ENCODE results near the gene CUL1.

Gene CUL1

GRCh38 chr7:148746135-148746534 lies 47.4 kb downstream of the CUL1 start:
- Histone ChIP-seq H3K27ac (no peak overlapping the region), H3K36me3 (ENCODE audit: insufficient read depth, low read length) (peaks cover 58% of the 10 kb centered on the region), H3K4me3 (no peak overlapping the region), H3K9ac (ENCODE audit: insufficient read length) (no peak overlapping the region), H3K9me3 (ENCODE audit: low read depth, low read length) (no peaks in the 10 kb centered on the region; the same call in 1 of the 2 replicates)
- TF ChIP-seq FOXP2 (optimal IDR thresholded peaks at IDR 0.05; ENCODE audit: control extremely low read depth, extremely low read length, insufficient read depth) (no peak), POLR2AphosphoS5 (IDR thresholded peaks at IDR 0.05; ENCODE audit: borderline replicate concordance, low read depth, low read length) (no peak), EZH2 (IDR thresholded peaks at IDR 0.05) (no peak)
- no peak for DNase-seq (ENCODE audit: low read depth, low spot score)

GRCh38 chr7:148747274-148747673 lies 48.6 kb downstream of the CUL1 start:
- no peak for DNase-seq (ENCODE audit: low read depth, low spot score)

GRCh38 chr7:148750442-148751355 lies 52.0 kb downstream of the CUL1 start:
- H3K4me3 ChIP-seq = no peak overlapping the region
- H3K27ac ChIP-seq = no peak overlapping the region
- DNase-seq (ENCODE audit: low read depth, low spot score) = no peak
- no peak overlapping the region for H3K9ac ChIP-seq (ENCODE audit: insufficient read length)
- TF ChIP-seq FOXP2 (optimal IDR thresholded peaks at IDR 0.05; ENCODE audit: control extremely low read depth, extremely low read length, insufficient read depth) = no peak
- TF ChIP-seq POLR2AphosphoS5 (IDR thresholded peaks at IDR 0.05; ENCODE audit: borderline replicate concordance, low read depth, low read length) = no peak
- no peak for TF ChIP-seq EZH2 (IDR thresholded peaks at IDR 0.05)
- no peaks in the 10 kb centered on the region for H3K9me3 ChIP-seq (ENCODE audit: low read depth, low read length)
- peaks cover 37% of the 10 kb centered on the region for H3K36me3 ChIP-seq (ENCODE audit: insufficient read depth, low read length)

More at GRCh38 chr7:148747274-148747673, 48.6 kb downstream of the CUL1 start:
- H3K9ac ChIP-seq (ENCODE audit: insufficient read length) = no peak overlapping the region
- TF ChIP-seq EZH2 (IDR thresholded peaks at IDR 0.05) = no peak
- no peak overlapping the region for H3K4me3 ChIP-seq
- no peak overlapping the region for H3K27ac ChIP-seq
- peaks cover 47% of the 10 kb centered on the region for H3K36me3 ChIP-seq (ENCODE audit: insufficient read depth, low read length)
- no peaks in the 10 kb centered on the region for H3K9me3 ChIP-seq (ENCODE audit: low read depth, low read length)

GRCh38 chr7:148753224-148753623 lies 54.5 kb downstream of the CUL1 start:
- H3K9me3 ChIP-seq (ENCODE audit: low read depth, low read length) = no peaks in the 10 kb centered on the region
- TF ChIP-seq POLR2AphosphoS5 (IDR thresholded peaks at IDR 0.05; ENCODE audit: borderline replicate concordance, low read depth, low read length) (no peak), FOXP2 (optimal IDR thresholded peaks at IDR 0.05; ENCODE audit: control extremely low read depth, extremely low read length, insufficient read depth) (no peak), EZH2 (IDR thresholded peaks at IDR 0.05) (no peak)
- H3K27ac ChIP-seq = no peak overlapping the region
- peaks cover 38% of the 10 kb centered on the region for H3K36me3 ChIP-seq (ENCODE audit: insufficient read depth, low read length)
- no peak overlapping the region for H3K4me3 ChIP-seq
- H3K9ac ChIP-seq (ENCODE audit: insufficient read length) = no peak overlapping the region
- no peak for DNase-seq (ENCODE audit: low read depth, low spot score)

GRCh38 chr7:148754912-148755311 lies 56.2 kb downstream of the CUL1 start:
- TF ChIP-seq FOXP2 (optimal IDR thresholded peaks at IDR 0.05; ENCODE audit: control extremely low read depth, extremely low read length, insufficient read depth) (no peak), POLR2AphosphoS5 (IDR thresholded peaks at IDR 0.05; ENCODE audit: borderline replicate concordance, low read depth, low read length) (no peak), EZH2 (IDR thresholded peaks at IDR 0.05) (no peak)
- no peak overlapping the region for H3K4me3 ChIP-seq
- H3K27ac ChIP-seq = no peak overlapping the region
- peaks cover 53% of the 10 kb centered on the region for H3K36me3 ChIP-seq (ENCODE audit: insufficient read depth, low read length)
- no peaks in the 10 kb centered on the region for H3K9me3 ChIP-seq (ENCODE audit: low read depth, low read length)
- no peak for DNase-seq (ENCODE audit: low read depth, low spot score)
- H3K9ac ChIP-seq (ENCODE audit: insufficient read length) = no peak overlapping the region

- H3K27ac ChIP-seq = no peak overlapping the region
- H3K9me3 ChIP-seq (ENCODE audit: low read depth, low read length) = no peaks in the 10 kb centered on the region
- H3K9ac ChIP-seq (ENCODE audit: insufficient read length) = no peak overlapping the region
- no peak for DNase-seq (ENCODE audit: low read depth, low spot score)
- H3K4me3 ChIP-seq = no peak overlapping the region
- peaks cover 76% of the 10 kb centered on the region for H3K36me3 ChIP-seq (ENCODE audit: insufficient read depth, low read length)
- TF ChIP-seq EZH2 (IDR thresholded peaks at IDR 0.05) (no peak), FOXP2 (optimal IDR thresholded peaks at IDR 0.05; ENCODE audit: control extremely low read depth, extremely low read length, insufficient read depth) (no peak), POLR2AphosphoS5 (IDR thresholded peaks at IDR 0.05; ENCODE audit: borderline replicate concordance, low read depth, low read length) (no peak)
Observed at GRCh38 chr7:148761499-148762278, 63.0 kb downstream of the CUL1 start.

- TF ChIP-seq FOXP2 (optimal IDR thresholded peaks at IDR 0.05; ENCODE audit: control extremely low read depth, extremely low read length, insufficient read depth) (no peak), EZH2 (IDR thresholded peaks at IDR 0.05) (no peak), POLR2AphosphoS5 (IDR thresholded peaks at IDR 0.05; ENCODE audit: borderline replicate concordance, low read depth, low read length) (no peak)
- Histone ChIP-seq H3K27ac (no peak overlapping the region), H3K9ac (ENCODE audit: insufficient read length) (no peak overlapping the region), H3K4me3 (no peak overlapping the region), H3K9me3 (ENCODE audit: low read depth, low read length) (no peaks in the 10 kb centered on the region), H3K36me3 (ENCODE audit: insufficient read depth, low read length) (peaks cover 72% of the 10 kb centered on the region)
- DNase-seq (ENCODE audit: low read depth, low spot score) = no peak
Observed at GRCh38 chr7:148763622-148764021, 64.9 kb downstream of the CUL1 start.

- H3K36me3 ChIP-seq (ENCODE audit: insufficient read depth, low read length) = peaks cover 67% of the 10 kb centered on the region
- TF ChIP-seq EZH2 (IDR thresholded peaks at IDR 0.05) (no peak), POLR2AphosphoS5 (IDR thresholded peaks at IDR 0.05; ENCODE audit: borderline replicate concordance, low read depth, low read length) (no peak), FOXP2 (optimal IDR thresholded peaks at IDR 0.05; ENCODE audit: control extremely low read depth, extremely low read length, insufficient read depth) (no peak)
- DNase-seq (ENCODE audit: low read depth, low spot score) = no peak
- no peak overlapping the region for H3K9ac ChIP-seq (ENCODE audit: insufficient read length)
- no peak overlapping the region for H3K27ac ChIP-seq
- H3K4me3 ChIP-seq = no peak overlapping the region
- H3K9me3 ChIP-seq (ENCODE audit: low read depth, low read length) = no peaks in the 10 kb centered on the region
Observed at GRCh38 chr7:148770004-148770403, 71.3 kb downstream of the CUL1 start.
